NCI-H82 (cell line): ENCODE results near the gene TAPT1.
"Not testable (repeated sequence)": the region's sequence is repeated elsewhere in the genome, so short reads cannot be mapped to it uniquely, and the experiment has no call there.

Experiments used
- DNase-seq: peaks from one replicate; lab custom pipeline; 2025; lab: John Stamatoyannopoulos, UW

The TAPT1 gene

DNA sequence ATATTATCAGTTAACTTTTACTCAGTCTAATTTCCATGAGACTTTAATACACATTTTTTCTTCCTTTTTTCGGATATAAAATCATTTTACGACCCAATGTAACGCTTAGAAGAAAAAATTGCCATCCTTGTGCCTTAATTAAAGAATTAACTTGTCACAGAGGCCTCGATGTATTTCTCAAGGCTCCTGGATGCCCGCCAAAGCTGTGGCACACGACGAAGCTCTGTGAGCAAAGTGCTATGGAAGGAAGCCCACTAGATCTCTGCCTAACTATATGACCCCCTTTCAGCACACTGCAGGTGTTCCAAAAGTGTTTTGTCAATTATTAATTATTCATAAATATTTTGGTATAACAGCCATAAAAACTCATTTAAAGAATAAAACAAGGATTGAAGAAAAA, 54.4 kb downstream of the TAPT1 start:
- DNase-seq, result no peak

DNA sequence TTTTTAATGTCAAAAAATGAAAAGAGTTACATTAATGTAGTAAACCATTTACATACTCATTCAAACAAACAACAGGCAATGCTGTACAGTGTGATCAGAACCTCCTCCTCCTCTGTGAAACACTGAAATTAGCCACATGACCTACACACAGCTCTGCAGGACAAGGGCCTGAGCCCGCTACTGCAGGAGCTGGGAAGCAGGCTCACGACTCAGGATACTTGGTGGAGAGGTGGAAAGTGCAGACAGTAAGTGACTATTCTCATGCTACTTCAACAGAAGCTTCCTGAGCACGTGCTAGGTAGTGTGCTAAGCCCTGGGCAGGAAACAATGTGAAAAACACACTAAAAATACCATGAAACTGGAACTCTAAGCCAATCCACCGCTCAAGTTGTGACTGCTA, 56.8 kb downstream of the TAPT1 start:
- no peak for DNase-seq

DNA sequence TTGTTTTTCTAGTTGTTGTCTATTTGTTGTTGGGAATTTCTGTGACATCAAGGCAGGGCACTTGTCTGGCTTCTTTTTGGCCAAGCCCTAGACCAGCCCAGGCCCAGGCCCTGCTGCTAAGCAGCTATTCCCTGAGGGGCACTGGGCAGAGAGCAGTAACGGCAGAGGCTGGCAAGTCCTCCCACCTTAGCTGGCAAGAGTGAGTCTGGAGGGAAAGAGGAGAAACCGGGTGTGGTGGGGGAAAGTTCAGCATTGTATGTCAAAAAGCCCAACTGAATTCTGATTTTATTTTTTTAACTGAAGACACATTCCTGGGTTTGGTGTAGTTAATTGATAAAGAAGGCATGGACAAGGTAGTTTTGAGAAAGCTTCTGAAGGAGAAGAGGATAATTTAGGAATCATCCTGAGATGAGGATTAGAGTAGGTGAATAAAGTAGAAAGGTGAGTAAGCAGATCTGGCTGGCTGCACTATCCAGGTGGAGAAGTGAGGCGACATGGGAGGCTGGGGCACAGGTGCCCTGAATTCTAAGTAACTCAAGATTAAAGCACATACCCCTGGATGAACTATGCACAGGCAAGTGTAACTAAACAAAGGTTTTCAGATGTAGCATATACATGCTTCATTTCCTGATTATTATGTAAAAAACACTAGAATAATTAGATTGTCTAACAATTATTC, 57.4 kb downstream of the TAPT1 start:
- DNase-seq, result no peak

DNA sequence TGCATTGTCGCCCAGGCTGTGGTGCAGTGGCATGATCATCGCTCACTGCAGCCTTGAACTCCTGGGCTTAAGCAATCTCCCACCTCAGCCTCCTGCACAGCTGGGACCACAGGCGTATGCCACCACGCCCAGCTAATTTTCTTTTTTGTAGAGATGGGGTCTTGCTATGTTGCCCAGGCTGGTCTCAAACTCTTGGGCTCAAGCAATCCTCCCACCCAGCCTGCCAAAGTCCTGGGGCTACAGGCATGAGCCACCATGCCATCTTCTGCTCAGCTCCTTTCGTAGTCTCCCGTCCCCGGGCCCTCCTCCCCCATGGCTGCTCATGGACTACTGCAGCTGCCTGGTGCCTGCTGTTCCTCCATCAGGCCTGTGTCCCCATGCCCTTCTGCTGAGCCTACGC, 58.1 kb downstream of the TAPT1 start:
- no peak for DNase-seq

DNA sequence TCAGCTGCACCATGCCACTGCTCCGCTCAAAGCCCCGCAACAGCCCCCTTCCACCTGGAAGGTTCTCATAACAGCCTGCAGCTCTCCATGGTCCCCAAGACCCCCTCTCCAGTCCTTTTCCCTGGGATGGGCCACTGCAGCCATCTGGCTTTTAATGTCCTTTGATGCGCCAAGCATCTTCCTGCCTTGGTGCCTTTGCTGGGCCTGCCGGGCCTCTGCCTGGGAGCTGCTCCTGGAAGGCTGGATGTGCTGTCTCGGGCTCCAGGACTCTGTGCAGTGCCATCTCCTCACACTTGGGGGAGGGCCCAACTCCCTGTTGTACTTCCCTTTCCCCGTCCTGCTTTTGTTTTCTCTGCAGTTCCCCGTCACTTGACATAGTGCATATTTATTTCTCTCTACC, 60.3 kb downstream of the TAPT1 start:
- no peak for DNase-seq

DNA sequence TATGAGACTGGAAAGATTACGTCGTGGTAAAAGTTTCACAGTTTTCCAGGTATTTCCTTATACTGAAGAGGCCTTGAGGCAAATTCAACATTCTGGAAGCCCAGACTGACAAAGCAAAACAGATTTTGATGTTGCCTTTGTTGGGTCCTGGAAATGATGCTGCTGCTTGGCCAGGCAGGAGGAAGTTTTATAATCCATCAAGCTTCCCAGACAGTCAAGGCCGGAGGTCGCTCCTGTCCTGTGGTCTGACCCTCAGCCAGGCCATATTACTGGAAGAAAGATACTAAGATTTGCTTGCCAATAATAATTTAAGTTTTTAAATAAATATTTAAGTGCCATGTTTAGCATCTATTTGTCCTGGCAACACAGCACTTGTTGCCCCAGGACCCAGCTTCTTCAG, 63.4 kb downstream of the TAPT1 start:
- DNase-seq, result no peak

DNA sequence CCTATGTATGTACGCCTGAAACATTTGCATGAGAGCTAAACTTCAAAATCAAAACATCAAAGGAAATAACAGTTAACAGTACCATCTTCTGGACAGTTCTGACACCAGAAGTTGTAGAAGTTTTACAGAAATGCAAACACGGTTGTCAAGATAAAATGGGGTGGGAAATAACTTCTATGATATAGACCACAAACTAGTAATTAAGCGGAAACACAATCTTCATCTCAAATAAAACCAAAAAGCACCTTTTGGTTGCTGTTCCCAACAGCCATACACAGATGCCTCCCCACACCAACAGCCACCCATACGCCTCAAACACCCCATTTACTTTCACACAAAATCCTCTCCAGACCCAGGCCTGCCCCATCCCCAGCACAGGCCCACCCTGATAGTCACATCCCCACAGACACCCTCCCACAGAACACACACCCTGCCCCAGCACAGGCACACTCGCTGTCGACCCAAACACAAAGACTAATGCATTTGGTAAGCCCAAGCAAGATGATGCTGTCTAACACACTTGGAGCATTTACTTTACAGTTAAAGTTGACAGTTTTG, 64.3 kb downstream of the TAPT1 start:
- DNase-seq, result no peak

GRCh38 chr4:16160457-16160856, 65.8 kb downstream of the TAPT1 start:
- DNase-seq, result no peak

DNA sequence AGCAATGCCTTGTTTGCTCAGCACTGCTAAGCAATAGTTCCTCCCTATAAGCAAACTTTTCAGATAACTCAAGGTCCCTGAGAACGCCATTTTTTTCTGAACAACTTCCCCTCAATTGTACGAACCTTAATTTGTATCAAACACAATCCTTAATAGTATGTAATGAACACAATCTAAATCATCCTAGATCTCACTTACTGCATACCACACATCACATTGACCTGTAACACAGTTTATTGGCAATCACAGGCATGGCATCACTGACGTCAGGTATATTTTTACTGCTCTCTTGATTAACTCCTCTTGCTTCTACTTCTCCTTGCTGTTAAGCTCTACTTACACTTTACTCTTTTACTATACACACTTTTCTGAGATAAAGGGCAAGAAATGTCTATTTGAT, 67.0 kb downstream of the TAPT1 start:
- DNase-seq, result no peak

GRCh38 chr4:16158504-16158852, 67.8 kb downstream of the TAPT1 start:
- DNase-seq, result peak; percentile 88

DNA sequence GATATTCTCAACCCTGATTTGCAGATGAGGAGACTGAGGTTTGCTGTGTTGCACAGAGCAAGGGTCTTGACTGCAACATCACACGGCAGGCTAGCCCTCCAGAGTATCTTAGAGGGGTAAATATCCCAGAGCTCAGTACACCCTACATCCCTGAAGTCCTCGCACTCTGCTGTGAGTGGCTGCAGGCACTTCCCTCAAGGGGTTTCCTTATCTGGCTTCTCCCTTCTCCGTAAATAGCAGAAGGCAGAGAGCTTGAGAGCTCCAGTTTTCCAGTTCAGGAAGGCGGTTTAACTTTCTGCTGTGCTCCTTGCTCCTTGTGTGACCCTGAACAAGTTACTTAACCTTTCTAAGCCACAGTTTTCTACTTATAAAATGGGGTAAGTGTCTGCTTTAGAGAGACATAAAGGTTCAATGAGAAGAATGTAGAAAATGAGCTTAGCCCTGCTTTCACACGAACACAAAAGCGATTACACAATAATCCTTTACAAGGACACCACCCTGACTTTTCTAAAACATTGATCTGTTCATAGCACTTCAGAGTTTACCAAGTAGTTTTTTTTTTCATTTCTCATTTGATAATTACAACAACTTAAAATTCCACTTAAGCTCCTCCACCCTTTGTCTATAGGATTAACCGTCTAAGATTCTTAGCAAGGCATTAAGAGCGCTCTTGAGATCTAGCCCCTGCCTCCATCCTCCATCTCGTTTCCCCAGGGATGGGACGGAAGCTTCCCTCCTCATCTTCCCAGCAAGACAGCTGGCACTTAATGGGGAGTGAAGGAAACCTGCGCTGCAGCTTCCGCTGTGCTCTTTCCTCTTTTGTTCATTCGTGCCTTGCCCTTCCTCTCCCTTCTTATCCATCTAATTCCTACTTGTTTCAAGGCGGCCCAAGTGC, 68.4 kb downstream of the TAPT1 start:
- peak; percentile 98 for DNase-seq

DNA sequence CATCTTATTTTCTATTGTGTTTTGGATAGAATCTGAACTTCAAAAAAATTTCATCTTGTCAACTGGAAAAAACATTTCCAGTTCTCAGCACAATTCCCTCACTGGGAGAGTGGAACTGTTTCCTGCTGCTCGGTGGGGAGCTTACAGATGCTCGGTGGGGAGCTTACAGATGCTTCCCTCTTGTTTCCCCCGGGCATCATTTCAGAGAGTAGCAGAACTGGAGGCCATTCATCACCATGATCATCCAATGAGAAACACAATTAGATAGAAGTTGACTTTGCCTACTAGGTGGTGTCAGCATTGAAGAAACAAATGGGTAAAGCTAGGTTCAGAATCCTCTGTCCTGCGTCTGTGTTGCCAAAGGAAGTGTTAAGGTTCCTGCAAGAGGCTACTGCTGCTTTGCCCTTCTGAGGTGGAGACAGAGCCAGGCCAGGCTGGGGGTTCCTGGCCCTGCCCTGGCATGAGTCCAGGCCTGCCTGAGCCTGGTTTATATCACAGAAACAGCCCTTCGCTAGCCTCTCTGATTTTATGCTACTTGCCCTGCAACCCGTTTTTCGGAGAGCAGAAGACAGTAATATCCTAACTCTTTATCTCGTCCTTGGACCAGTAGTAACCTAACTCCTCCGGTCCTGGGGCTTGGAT, 70.6 kb downstream of the TAPT1 start:
- no peak for DNase-seq

DNA sequence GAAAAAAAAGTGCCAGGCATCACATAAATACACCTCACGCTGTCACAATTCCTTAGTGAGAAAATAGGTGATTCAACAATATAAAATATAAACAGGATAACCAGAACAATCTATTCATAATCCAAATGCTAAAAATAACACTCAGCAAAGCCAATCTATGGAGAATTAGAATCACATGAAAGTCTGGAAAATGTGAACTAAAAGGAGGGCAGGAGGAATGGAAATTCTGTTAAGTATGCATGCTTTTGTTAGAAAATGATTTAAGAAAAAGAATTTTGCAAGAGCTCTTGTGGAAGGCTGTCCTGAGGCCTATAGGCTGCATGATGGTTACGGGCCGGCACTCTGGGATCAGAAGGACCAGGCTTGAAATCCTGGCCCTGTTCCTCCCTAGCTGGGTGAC, 71.8 kb downstream of the TAPT1 start:
- no peak for DNase-seq

- no peak for DNase-seq
Measured at GRCh38 chr4:16150716-16151115, 75.6 kb downstream of the TAPT1 start.

- DNase-seq, result not testable (repeated sequence)
Measured at GRCh38 chr4:16144913-16145312, 81.4 kb downstream of the TAPT1 start.

- no peak for DNase-seq
Measured at GRCh38 chr4:16142598-16143310, 83.5 kb downstream of the TAPT1 start.

- no peak for DNase-seq
Measured at GRCh38 chr4:16140879-16141249, 85.4 kb downstream of the TAPT1 start.

DNA sequence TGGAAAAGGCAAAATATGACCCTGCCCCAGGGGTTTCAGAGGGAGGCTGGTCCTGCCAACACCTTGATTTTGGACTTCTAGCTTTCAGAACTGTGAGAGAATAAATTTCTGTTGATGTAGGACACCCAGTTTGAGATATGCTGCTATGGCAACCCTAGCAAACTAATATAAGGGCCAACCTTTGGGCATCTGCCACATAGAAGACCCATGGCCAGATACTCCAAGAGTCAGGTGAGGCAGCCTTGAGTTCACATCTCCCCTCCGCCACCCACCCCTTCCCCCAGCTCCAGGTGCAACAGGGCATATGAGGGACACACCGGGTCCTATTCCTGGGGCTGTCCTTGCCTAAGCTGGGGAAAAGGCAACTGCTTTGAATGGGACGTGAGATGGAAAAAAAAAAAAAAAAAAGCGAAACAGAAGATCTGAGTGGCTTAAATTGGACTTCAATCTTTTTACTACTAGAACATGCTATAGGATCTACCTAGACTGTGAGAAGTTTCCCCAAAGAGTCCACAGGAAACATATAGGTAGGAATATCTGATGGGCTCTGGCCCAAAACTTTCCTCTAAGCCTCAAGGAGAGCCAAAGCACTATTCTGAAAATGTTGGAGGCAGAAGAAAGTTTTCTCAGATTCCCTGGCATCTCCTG, 85.9 kb downstream of the TAPT1 start:
- no peak for DNase-seq

GRCh38 chr4:16139066-16139945, 87.0 kb downstream of the TAPT1 start:
- DNase-seq, result no peak

DNA sequence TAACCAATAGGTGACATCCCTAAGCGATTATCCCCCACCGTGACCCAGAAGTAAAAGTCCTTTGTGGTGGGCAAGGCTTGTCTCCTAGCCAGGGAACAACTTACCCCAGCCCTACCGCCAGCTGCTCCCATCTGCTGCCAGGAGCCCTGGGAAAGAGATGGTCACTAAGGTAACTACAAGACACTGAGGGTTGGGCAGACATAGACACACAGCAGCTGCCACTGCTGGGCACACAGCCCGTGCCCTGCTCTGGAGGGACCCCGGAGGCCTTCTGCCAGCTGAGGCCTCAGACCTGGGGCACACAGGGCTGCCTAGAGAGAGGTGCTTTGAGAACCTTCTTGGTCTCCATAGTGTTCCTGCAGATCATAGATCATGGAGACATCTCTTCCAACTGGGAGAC, 89.4 kb downstream of the TAPT1 start:
- DNase-seq, result no peak

- no peak for DNase-seq
Measured at GRCh38 chr4:16136311-16136710, 90.0 kb downstream of the TAPT1 start.
